ENCODE measurements around the gene SLC6A19. TPM values are rescaled to one million over a fixed set of nuclear protein-coding genes. Genes with fewer than 3 reads are reported as not detected.

SLC6A19 gene
- total and polyA plus RNA-seq, 9 of the 15 experiments (the other 6 are each of a cell fraction or from before 2014, with no cell fraction given), result 0.03 to 1.6 (median 0.59) TPM

DNA sequence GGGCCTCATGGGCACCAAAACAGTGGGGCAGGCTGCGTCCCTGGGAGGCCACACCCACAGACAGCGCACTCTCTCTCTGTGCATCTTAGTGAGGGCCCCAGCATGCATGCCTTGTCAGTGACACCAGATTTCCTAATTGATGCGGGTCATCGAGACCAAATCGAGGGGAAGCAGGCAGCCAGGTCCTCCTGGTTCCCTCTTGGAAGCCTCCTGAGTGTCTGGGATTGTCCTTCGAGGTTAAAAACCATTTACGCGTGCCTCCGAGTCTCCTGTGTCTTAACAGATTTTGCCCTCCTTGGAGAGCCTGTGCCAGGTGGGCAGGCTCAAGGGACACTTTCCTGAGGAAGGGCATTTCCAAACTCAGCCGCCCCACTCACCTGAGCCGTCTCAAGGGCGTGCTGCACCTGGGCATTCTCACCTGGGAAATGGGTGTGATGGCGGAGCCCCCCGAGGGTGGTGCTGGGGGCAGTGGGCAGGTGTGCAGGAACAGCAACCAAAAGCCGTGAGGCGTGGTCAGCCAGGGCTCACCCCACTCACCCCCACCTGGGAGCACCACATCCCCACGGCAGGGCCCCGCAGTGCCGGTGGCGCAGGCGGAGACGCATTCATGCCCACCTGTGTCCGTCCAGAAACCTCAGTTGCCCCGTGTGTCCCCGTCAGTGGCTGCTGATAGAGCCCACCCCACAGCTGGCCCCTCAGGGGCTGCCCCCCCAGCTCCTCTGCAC lies 2.7 kb downstream of the SLC6A19 start (continued):
- TF ChIP-seq, protein P1, sequence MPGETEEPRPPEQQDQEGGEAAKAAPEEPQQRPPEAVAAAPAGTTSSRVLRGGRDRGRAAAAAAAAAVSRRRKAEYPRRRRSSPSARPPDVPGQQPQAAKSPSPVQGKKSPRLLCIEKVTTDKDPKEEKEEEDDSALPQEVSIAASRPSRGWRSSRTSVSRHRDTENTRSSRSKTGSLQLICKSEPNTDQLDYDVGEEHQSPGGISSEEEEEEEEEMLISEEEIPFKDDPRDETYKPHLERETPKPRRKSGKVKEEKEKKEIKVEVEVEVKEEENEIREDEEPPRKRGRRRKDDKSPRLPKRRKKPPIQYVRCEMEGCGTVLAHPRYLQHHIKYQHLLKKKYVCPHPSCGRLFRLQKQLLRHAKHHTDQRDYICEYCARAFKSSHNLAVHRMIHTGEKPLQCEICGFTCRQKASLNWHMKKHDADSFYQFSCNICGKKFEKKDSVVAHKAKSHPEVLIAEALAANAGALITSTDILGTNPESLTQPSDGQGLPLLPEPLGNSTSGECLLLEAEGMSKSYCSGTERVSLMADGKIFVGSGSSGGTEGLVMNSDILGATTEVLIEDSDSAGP (CRISPR knock-in tag; IDR thresholded peaks at IDR 0.05), result no peak
- TF ChIP-seq, protein P2, sequence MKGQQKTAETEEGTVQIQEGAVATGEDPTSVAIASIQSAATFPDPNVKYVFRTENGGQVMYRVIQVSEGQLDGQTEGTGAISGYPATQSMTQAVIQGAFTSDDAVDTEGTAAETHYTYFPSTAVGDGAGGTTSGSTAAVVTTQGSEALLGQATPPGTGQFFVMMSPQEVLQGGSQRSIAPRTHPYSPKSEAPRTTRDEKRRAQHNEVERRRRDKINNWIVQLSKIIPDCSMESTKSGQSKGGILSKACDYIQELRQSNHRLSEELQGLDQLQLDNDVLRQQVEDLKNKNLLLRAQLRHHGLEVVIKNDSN (CRISPR knock-in tag; IDR thresholded peaks at IDR 0.05), result no peak
- TF ChIP-seq, protein P3, sequence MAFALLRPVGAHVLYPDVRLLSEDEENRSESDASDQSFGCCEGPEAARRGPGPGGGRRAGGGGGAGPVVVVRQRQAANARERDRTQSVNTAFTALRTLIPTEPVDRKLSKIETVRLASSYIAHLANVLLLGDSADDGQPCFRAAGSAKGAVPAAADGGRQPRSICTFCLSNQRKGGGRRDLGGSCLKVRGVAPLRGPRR (CRISPR knock-in tag; IDR thresholded peaks at IDR 0.05), result no peak
- TF ChIP-seq RBM14 (IDR thresholded peaks at IDR 0.05; ENCODE audit: borderline replicate concordance, insufficient read depth, low read depth, low read length), result peak; percentile 71; the same call in 1 of the 2 replicates
- TF ChIP-seq NR2C2 (CRISPR knock-in tag; IDR thresholded peaks at IDR 0.05), result no peak
- TF ChIP-seq NR2C2 (tag; IDR thresholded peaks at IDR 0.05), result no peak
- TF ChIP-seq RBM15 (IDR thresholded peaks at IDR 0.05; ENCODE audit: insufficient read depth, low read length), result no peak
- TF ChIP-seq, protein P4, sequence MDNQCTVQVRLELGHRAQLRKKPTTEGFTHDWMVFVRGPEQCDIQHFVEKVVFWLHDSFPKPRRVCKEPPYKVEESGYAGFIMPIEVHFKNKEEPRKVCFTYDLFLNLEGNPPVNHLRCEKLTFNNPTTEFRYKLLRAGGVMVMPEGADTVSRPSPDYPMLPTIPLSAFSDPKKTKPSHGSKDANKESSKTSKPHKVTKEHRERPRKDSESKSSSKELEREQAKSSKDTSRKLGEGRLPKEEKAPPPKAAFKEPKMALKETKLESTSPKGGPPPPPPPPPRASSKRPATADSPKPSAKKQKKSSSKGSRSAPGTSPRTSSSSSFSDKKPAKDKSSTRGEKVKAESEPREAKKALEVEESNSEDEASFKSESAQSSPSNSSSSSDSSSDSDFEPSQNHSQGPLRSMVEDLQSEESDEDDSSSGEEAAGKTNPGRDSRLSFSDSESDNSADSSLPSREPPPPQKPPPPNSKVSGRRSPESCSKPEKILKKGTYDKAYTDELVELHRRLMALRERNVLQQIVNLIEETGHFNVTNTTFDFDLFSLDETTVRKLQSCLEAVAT (IDR thresholded peaks at IDR 0.05), result no peak
- no peak for TF ChIP-seq FOXM1 (IDR thresholded peaks at IDR 0.05; ENCODE audit: low read depth)
- TF ChIP-seq FOXM1 (CRISPR knock-in tag; IDR thresholded peaks at IDR 0.05; ENCODE audit: low read depth), result no peak

All from K562 (cell line).